ENCODE results near the gene GABRD. TPM values are rescaled to one million over a fixed set of nuclear protein-coding genes. Genes with fewer than 3 reads are reported as not detected.

Gene GABRD
- total and polyA plus RNA-seq, 7 donors, result 0.05 to 0.66 (median 0.35) TPM; not detected in 3

- TF ChIP-seq, protein P1, sequence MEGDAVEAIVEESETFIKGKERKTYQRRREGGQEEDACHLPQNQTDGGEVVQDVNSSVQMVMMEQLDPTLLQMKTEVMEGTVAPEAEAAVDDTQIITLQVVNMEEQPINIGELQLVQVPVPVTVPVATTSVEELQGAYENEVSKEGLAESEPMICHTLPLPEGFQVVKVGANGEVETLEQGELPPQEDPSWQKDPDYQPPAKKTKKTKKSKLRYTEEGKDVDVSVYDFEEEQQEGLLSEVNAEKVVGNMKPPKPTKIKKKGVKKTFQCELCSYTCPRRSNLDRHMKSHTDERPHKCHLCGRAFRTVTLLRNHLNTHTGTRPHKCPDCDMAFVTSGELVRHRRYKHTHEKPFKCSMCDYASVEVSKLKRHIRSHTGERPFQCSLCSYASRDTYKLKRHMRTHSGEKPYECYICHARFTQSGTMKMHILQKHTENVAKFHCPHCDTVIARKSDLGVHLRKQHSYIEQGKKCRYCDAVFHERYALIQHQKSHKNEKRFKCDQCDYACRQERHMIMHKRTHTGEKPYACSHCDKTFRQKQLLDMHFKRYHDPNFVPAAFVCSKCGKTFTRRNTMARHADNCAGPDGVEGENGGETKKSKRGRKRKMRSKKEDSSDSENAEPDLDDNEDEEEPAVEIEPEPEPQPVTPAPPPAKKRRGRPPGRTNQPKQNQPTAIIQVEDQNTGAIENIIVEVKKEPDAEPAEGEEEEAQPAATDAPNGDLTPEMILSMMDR (IDR thresholded peaks at IDR 0.05), result no peak
- WGBS, 3 donors, result 77 to 79% (median 79%) methylated on average over 21 to 23 of the region's 23 CpGs
- Histone ChIP-seq H3K4me1 (no peaks in the 10 kb centered on the region), H3K36me3 (ENCODE audit: insufficient read depth in 1 of 2, low read depth in 1 of 2) (no peaks in the 10 kb centered on the region), H3K9me3 (peaks cover 5% of the 10 kb centered on the region), H3K4me3 (no peak overlapping the region), H3K27me3 (ENCODE audit: insufficient read depth in 3 of 3, low read length in 2 of 3) (peaks cover 0 to 19% (median 3%) of the 10 kb centered on the region in 3 donors), H3K27ac (no peak overlapping the region)
- ATAC-seq (no peak), DNase-seq (no peak)
- intact Hi-C loops (cut with DNase I), result no loop called here
These were observed 41.4 kb downstream of the GABRD start for GRCh38 chr1:2060535-2060934.

- DNase-seq, result no peak
- no peak for ATAC-seq
- no peak overlapping the region for H3K27ac ChIP-seq
- H3K9me3 ChIP-seq, result peaks cover 5% of the 10 kb centered on the region
- intact Hi-C loops (cut with DNase I), result no loop called here
- 69 to 77% (median 70%) methylated on average over 28 of the region's 28 CpGs for WGBS, 3 donors
- TF ChIP-seq, protein P1 (IDR thresholded peaks at IDR 0.05), result no peak
- no peak overlapping the region for H3K4me3 ChIP-seq
- H3K27me3 ChIP-seq (ENCODE audit: insufficient read depth in 3 of 3, low read length in 2 of 3), result peaks cover 0 to 19% (median 3%) of the 10 kb centered on the region in 3 donors
- H3K36me3 ChIP-seq (ENCODE audit: insufficient read depth in 1 of 2, low read depth in 1 of 2), result no peaks in the 10 kb centered on the region
- no peaks in the 10 kb centered on the region for H3K4me1 ChIP-seq
These were observed 42.1 kb downstream of the GABRD start for GRCh38 chr1:2061065-2061778.

DNA sequence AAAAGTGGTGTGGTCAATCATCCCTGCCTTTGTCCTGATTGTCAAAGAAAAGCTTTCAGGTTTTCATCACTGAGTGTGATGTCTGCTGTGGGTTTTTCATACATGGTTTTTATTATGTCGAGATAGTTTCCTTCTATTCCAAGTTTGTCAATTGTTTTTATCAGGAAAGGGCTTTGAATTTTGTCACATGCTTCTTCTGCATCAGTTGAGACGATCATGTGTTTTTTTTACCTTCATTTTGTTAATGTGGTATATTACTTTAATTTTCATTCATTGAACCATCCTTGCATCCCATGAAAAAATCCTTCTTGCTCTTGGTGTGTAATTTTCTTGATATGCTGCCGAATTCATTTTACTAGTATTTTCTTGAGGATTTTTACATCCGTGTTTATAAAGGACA is 46.6 kb downstream of the GABRD start:
- Histone ChIP-seq H3K9me3 (peaks cover 5% of the 10 kb centered on the region), H3K4me1 (no peaks in the 10 kb centered on the region), H3K4me3 (no peak overlapping the region), H3K27me3 (ENCODE audit: insufficient read depth in 3 of 3, low read length in 2 of 3) (peaks cover 0 to 22% (median 9%) of the 10 kb centered on the region in 3 donors), H3K27ac (no peak overlapping the region), H3K36me3 (ENCODE audit: insufficient read depth in 1 of 2, low read depth in 1 of 2) (no peaks in the 10 kb centered on the region)
- intact Hi-C loops (cut with DNase I), result no loop called here
- ATAC-seq (no peak), DNase-seq (no peak)
- WGBS, 3 donors, result 88 to 90% (median 89%) methylated on average over 4 of the region's 4 CpGs
- TF ChIP-seq, protein P1 (IDR thresholded peaks at IDR 0.05), result no peak

GRCh38 chr1:2067393-2067792 is 48.2 kb downstream of the GABRD start:
- Histone ChIP-seq H3K36me3 (ENCODE audit: insufficient read depth in 1 of 2, low read depth in 1 of 2) (no peaks in the 10 kb centered on the region), H3K4me3 (no peak overlapping the region), H3K9me3 (peaks cover 5% of the 10 kb centered on the region), H3K4me1 (no peaks in the 10 kb centered on the region), H3K27me3 (ENCODE audit: insufficient read depth in 3 of 3, low read length in 2 of 3) (peaks cover 0 to 35% (median 11%) of the 10 kb centered on the region in 3 donors), H3K27ac (no peak overlapping the region)
- ATAC-seq, result no peak
- TF ChIP-seq, protein P1 (IDR thresholded peaks at IDR 0.05), result no peak
- WGBS, 3 donors, result 82 to 87% (median 87%) methylated on average over 21 of the region's 21 CpGs
- intact Hi-C loops (cut with DNase I), result no loop called here
- DNase-seq, result no peak
